ENCODE measurements around the gene BCAS3.
"Not testable (repeated sequence)": the region's sequence is repeated elsewhere in the genome, so short reads cannot be mapped to it uniquely, and the experiment has no call there.

BCAS3 gene

GRCh38 chr17:60993497-60993896, 315.8 kb downstream of the BCAS3 start:
- DNase-seq: no peak

GRCh38 chr17:60995680-60996079, 318.0 kb downstream of the BCAS3 start:
- no peak for DNase-seq

GRCh38 chr17:61000911-61001310, 323.3 kb downstream of the BCAS3 start:
- no peak for DNase-seq

- no peak for DNase-seq
Measured at GRCh38 chr17:61002316-61002736, 324.7 kb downstream of the BCAS3 start.

- no peak for DNase-seq
Measured at GRCh38 chr17:61005358-61005757, 327.7 kb downstream of the BCAS3 start.

GRCh38 chr17:61005958-61006357, 328.3 kb downstream of the BCAS3 start:
- DNase-seq: not testable (repeated sequence)

- no peak for DNase-seq
Measured at GRCh38 chr17:61007980-61008379, 330.3 kb downstream of the BCAS3 start.

- no peak for DNase-seq
Measured at GRCh38 chr17:61009663-61010062, 332.0 kb downstream of the BCAS3 start.

GRCh38 chr17:61010661-61011170, 333.1 kb downstream of the BCAS3 start:
- no peak for DNase-seq

- DNase-seq: no peak
Measured at GRCh38 chr17:61011251-61011650, 333.6 kb downstream of the BCAS3 start.

GRCh38 chr17:61015966-61016365, 338.3 kb downstream of the BCAS3 start:
- no peak for DNase-seq

- no peak for DNase-seq
Measured at GRCh38 chr17:61017317-61018006, 339.8 kb downstream of the BCAS3 start.

- no peak for DNase-seq
Measured at GRCh38 chr17:61018938-61019337, 341.3 kb downstream of the BCAS3 start.

- DNase-seq: no peak
Measured at GRCh38 chr17:61023996-61024395, 346.3 kb downstream of the BCAS3 start.

GRCh38 chr17:61026818-61027217, 349.2 kb downstream of the BCAS3 start:
- DNase-seq: no peak

GRCh38 chr17:61029181-61029580, 351.5 kb downstream of the BCAS3 start:
- no peak for DNase-seq

- DNase-seq: no peak
Measured at GRCh38 chr17:61040666-61041065, 363.0 kb downstream of the BCAS3 start.

GRCh38 chr17:61042348-61042747, 364.7 kb downstream of the BCAS3 start:
- DNase-seq: not testable (repeated sequence)

GRCh38 chr17:61047515-61047914, 369.9 kb downstream of the BCAS3 start:
- DNase-seq: no peak

- no peak for DNase-seq
Measured at GRCh38 chr17:61048376-61049106, 370.9 kb downstream of the BCAS3 start.

GRCh38 chr17:61053469-61053868, 375.8 kb downstream of the BCAS3 start:
- no peak for DNase-seq

GRCh38 chr17:61054436-61054835, 376.8 kb downstream of the BCAS3 start:
- no peak for DNase-seq

GRCh38 chr17:61057257-61057656, 379.6 kb downstream of the BCAS3 start:
- DNase-seq: no peak

All from nucleus accumbens (tissue), 56 donors.